Measurements from ENCODE around the gene NSD1.

Gene NSD1

DNA sequence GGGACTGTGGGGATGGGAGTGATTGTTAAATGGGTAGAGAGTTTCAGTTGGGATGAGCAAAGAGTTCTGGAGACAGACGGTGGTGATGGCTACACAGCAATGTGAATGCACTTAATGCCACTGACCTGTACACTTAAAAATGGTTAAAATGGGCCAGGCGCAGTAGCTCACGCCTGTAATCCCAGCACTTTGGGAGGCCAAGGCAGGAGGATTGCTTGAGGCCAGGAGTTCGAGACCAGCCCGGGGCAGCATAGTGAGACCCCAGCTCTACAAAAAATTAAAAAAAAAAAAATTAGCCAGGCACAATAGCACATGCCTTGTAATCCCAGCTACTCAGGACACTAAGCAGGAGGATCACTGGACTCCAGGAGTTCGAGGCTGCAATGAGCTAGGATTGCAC, 210.2 kb downstream of the NSD1 start:
- in situ Hi-C loops (cut with MboI; ENCODE audit: low sequenced_read_pairs), result no loop called here

DNA sequence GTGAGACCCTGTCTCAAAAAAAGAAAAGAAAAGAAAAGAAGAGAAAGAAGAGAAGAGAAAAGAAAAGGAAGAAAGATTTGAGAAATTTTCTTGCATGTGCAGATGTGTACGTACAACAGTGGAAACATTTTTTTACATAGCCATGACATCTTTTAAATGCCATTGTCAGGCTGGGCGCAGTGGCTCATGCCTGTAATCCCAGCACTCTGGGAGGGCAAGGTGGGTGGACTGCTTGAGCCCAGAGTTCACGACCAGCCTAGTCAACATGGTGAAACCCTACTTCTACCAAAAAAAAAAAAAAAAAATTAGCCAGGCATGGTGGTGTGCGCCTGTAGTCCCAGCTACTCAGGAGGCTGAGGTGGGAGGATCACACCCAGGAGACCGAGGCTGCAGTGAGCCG, 211.3 kb downstream of the NSD1 start:
- in situ Hi-C loops (cut with MboI; ENCODE audit: low sequenced_read_pairs), result no loop called here

DNA sequence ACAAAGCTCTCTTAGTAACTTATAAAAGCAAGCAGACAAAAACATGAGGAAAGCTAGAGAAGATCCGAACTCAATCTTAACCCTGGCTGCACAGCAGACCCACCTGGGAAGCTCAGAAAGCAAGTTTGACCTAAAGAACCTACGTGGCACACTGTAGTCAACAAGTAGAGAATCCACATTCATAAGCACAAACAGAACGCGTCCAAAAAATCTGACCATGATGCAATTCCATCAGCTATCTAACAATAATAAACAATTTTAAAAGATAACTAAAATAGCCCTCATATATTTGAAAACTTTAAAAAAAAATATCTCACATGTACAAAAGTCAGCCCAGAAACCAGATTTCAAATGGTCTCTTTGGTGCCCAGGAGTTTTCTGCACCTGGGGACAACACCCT, 213.2 kb downstream of the NSD1 start:
- in situ Hi-C loops (cut with MboI; ENCODE audit: low sequenced_read_pairs), result no loop called here

DNA sequence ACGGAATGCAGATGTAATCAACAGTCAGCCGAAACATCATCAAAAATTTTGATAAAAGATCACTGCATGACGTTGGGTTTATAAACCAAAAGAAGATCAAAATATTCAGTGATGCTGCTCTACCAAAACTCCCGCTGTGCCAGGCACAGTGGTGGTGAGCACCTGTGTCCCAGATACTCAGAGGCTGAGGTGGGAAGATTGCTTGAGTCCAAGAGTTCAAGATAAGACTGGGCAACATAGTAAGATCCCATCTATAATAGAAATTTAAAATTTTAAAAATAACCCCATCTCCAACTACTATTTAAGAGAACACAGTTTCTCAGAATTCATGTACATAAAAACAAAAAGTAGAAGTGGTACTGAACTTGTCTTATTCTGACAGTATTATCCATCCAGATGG, 214.1 kb downstream of the NSD1 start:
- in situ Hi-C loops (cut with MboI; ENCODE audit: low sequenced_read_pairs), result no loop called here

DNA sequence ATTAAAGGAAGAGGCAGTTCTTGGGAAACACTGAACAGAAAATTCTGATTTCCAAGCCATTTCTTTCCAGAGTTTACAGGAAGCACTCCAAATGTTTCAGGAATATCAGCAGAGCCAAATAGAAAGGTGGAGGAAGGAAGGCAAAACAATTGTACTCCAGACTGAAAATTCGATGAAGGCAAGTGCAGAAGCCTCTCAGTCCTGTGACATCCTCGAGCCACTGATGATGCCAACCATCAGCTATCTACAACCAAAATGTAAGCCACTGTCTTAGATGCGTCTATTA, 215.7 kb downstream of the NSD1 start:
- in situ Hi-C loops (cut with MboI; ENCODE audit: low sequenced_read_pairs), result no loop called here

DNA sequence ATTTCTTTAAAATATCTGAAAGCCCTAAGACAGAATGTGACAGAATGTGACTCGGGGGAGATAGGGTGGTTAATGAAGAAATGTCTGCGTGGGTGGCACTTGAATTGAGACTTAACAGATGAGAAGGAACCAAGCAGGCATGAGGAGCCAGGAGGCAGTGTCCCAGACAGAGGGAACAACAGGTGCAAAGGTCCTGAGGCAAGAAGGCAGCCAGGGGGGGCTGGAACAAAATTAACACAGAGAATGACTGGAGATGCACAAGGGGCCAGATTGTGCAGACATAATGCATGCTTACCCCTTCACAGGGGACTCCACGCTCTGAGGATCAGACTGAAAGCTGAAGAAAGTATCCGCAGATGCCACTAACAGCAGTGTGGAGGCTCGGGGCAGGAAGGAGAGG, 216.2 kb downstream of the NSD1 start:
- in situ Hi-C loops (cut with MboI; ENCODE audit: low sequenced_read_pairs), result no loop called here

Data from HL-60/S4 treated with retinoic acid at 250 ng/mL for 4 days and 3 days (cell line).